Measurements from ENCODE around the gene PCNX4.

PCNX4 gene

GRCh38 chr14:60195179-60195810, 103.6 kb downstream of the PCNX4 start:
- DNase-seq (ENCODE audit: insufficient read length, low spot score) (no peak), FAIRE-seq (no peak)
- no peak for TF ChIP-seq POLR2A (IDR thresholded peaks at IDR 0.05; ENCODE audit: low read depth, low read length)

- no peak for FAIRE-seq
Observed at GRCh38 chr14:60196291-60196690, 104.6 kb downstream of the PCNX4 start.

GRCh38 chr14:60197629-60198303, 106.0 kb downstream of the PCNX4 start:
- FAIRE-seq (no peak), DNase-seq (ENCODE audit: insufficient read length, low spot score) (no peak)
- TF ChIP-seq POLR2A (IDR thresholded peaks at IDR 0.05; ENCODE audit: low read depth, low read length) = no peak

More at GRCh38 chr14:60196291-60196690, 104.6 kb downstream of the PCNX4 start:
- DNase-seq (ENCODE audit: insufficient read length, low spot score) = no peak
- TF ChIP-seq POLR2A (IDR thresholded peaks at IDR 0.05; ENCODE audit: low read depth, low read length) = no peak

- FAIRE-seq = no peak
Observed at GRCh38 chr14:60199321-60199720, 107.6 kb downstream of the PCNX4 start.

GRCh38 chr14:60204104-60204842, 112.5 kb downstream of the PCNX4 start:
- no peak for FAIRE-seq
- TF ChIP-seq POLR2A (IDR thresholded peaks at IDR 0.05; ENCODE audit: low read depth, low read length) = no peak
- no peak for DNase-seq (ENCODE audit: insufficient read length, low spot score)

More at GRCh38 chr14:60199321-60199720, 107.6 kb downstream of the PCNX4 start:
- DNase-seq (ENCODE audit: insufficient read length, low spot score) = no peak
- TF ChIP-seq POLR2A (IDR thresholded peaks at IDR 0.05; ENCODE audit: low read depth, low read length) = no peak

- TF ChIP-seq POLR2A (IDR thresholded peaks at IDR 0.05; ENCODE audit: low read depth, low read length) = no peak
- DNase-seq (ENCODE audit: insufficient read length, low spot score) (no peak), FAIRE-seq (no peak)
Observed at GRCh38 chr14:60204843-60205774, 113.4 kb downstream of the PCNX4 start.

- FAIRE-seq (no peak), DNase-seq (ENCODE audit: insufficient read length, low spot score) (no peak)
Observed at GRCh38 chr14:60206249-60206670, 114.5 kb downstream of the PCNX4 start.

GRCh38 chr14:60206837-60207533, 115.3 kb downstream of the PCNX4 start:
- no peak for FAIRE-seq
- DNase-seq (ENCODE audit: insufficient read length, low spot score) = no peak
- no peak for TF ChIP-seq POLR2A (IDR thresholded peaks at IDR 0.05; ENCODE audit: low read depth, low read length)

More at GRCh38 chr14:60206249-60206670, 114.5 kb downstream of the PCNX4 start:
- no peak for TF ChIP-seq POLR2A (IDR thresholded peaks at IDR 0.05; ENCODE audit: low read depth, low read length)

GRCh38 chr14:60210703-60211102, 119.0 kb downstream of the PCNX4 start:
- no peak for FAIRE-seq
- no peak for DNase-seq (ENCODE audit: insufficient read length, low spot score)
- no peak for TF ChIP-seq POLR2A (IDR thresholded peaks at IDR 0.05; ENCODE audit: low read depth, low read length)

GRCh38 chr14:60211153-60211552, 119.4 kb downstream of the PCNX4 start:
- TF ChIP-seq POLR2A (IDR thresholded peaks at IDR 0.05; ENCODE audit: low read depth, low read length) = no peak
- DNase-seq (ENCODE audit: insufficient read length, low spot score) (no peak), FAIRE-seq (no peak)

- FAIRE-seq (no peak), DNase-seq (ENCODE audit: insufficient read length, low spot score) (no peak)
- TF ChIP-seq POLR2A (IDR thresholded peaks at IDR 0.05; ENCODE audit: low read depth, low read length) = no peak
Observed at GRCh38 chr14:60212503-60213371, 121.0 kb downstream of the PCNX4 start.

- no peak for TF ChIP-seq POLR2A (IDR thresholded peaks at IDR 0.05; ENCODE audit: low read depth, low read length)
- DNase-seq (ENCODE audit: insufficient read length, low spot score) (no peak), FAIRE-seq (no peak)
Observed at GRCh38 chr14:60214003-60214402, 122.3 kb downstream of the PCNX4 start.

All from H54 (cell line).